GM12865 (cell line): ENCODE data around the gene CERS4.
A peak's percentile ranks its signal among the peaks of the same experiment; 100 is the strongest.

ENCODE experiments used
- DNase-seq: peaks from one replicate; pipeline ENCODE4 v3.0.0; 2010; ENCODE audit warnings: low read depth
- H3K4me3 ChIP-seq: 2 replicates; pipeline ENCODE4 v1.5.1; 2011; ENCODE audit warnings: mild to moderate bottlenecking, low read depth, low read length, control low read depth
- CTCF ChIP-seq: IDR thresholded peaks from 2 replicates; pipeline ENCODE4 v1.5.1; 2011; ENCODE audit warnings: low read length, control low read depth, low read depth, inconsistent platforms; ENCODE audit not compliant: insufficient read depth; ENCODE audit errors: missing control alignments

Gene CERS4

GRCh38 chr19:8208922-8209461 lies at the start of gene CERS4:
Gene CERS4, plus strand, starts transcription at chr19:8209370. Its CDS starts 41,707 bp downstream, at chr19:8251077.
- no peak for TF ChIP-seq CTCF
- peak within 1 kb of the TSS; percentile 97 for H3K4me3 ChIP-seq
- peak; percentile 80 for DNase-seq

GRCh38 chr19:8161135-8161646 lies 48.0 kb upstream of the CERS4 start:
- peak; percentile 69 for DNase-seq
- no peak overlapping the region for H3K4me3 ChIP-seq
- TF ChIP-seq CTCF: no peak

GRCh38 chr19:8163759-8164158 lies 45.4 kb upstream of the CERS4 start:
- TF ChIP-seq CTCF: no peak
- no peak for DNase-seq
- H3K4me3 ChIP-seq: no peak overlapping the region

- no peak overlapping the region for H3K4me3 ChIP-seq
- TF ChIP-seq CTCF: no peak
- DNase-seq: no peak
Observed at GRCh38 chr19:8167985-8168384, 41.2 kb upstream of the CERS4 start.

GRCh38 chr19:8168537-8168936 lies 40.6 kb upstream of the CERS4 start:
- no peak for DNase-seq
- TF ChIP-seq CTCF: no peak

GRCh38 chr19:8174706-8175105 lies 34.5 kb upstream of the CERS4 start:
- TF ChIP-seq CTCF: no peak
- no peak for DNase-seq
- H3K4me3 ChIP-seq: no peak overlapping the region

More at GRCh38 chr19:8168537-8168936, 40.6 kb upstream of the CERS4 start:
- no peak overlapping the region for H3K4me3 ChIP-seq

- no peak for TF ChIP-seq CTCF
- no peak for DNase-seq
- no peak overlapping the region for H3K4me3 ChIP-seq
Observed at GRCh38 chr19:8180018-8180417, 29.2 kb upstream of the CERS4 start.
